Liver (tissue), 3 donors: ENCODE measurements around the gene NLGN1.

Experiments
- CTCF ChIP-seq: fragments of 150-350 bp; IDR thresholded peaks from 2 replicates; pipeline ENCODE4 v1.5.1; 2017; ENCODE audit warnings: improper control_type of control experiment, low read depth, low read length; ENCODE audit not compliant: missing input control
- FOXA1 ChIP-seq: IDR thresholded peaks from 2 replicates; pipeline ENCODE4 v1.6.1; 2016; ENCODE audit warnings: antibody characterized with exemption
- GABPA ChIP-seq, 2 donors: IDR thresholded peaks in 1 of 2; conservative IDR thresholded peaks in 1 of 2; 2 replicates each; pipeline ENCODE4 v1.6.1; 2016; ENCODE audit warnings: antibody characterized with exemption in 2 of 2, mild to moderate bottlenecking in 1 of 2, moderate library complexity in 1 of 2
- HNF4A ChIP-seq, 2 donors: conservative IDR thresholded peaks; 2 replicates each; pipeline ENCODE4 v1.6.1; 2016; ENCODE audit warnings: antibody characterized with exemption in 2 of 2, mild to moderate bottlenecking in 2 of 2
- SP1 ChIP-seq: IDR thresholded peaks from 2 replicates; pipeline ENCODE4 v1.6.1; 2018; ENCODE audit warnings: antibody characterized with exemption, mild to moderate bottlenecking
- TAF1 ChIP-seq: conservative IDR thresholded peaks from 2 replicates; pipeline ENCODE4 v1.6.1; 2016; ENCODE audit warnings: antibody characterized with exemption, mild to moderate bottlenecking
- TF ChIP-seq, protein P1 (sequence below): IDR thresholded peaks from 2 replicates; pipeline ENCODE4 v1.6.1; 2016; ENCODE audit warnings: antibody characterized with exemption, mild to moderate bottlenecking
- TF ChIP-seq, protein P2 (sequence below): IDR thresholded peaks from 2 replicates; pipeline ENCODE4 v1.6.1; 2016; ENCODE audit warnings: antibody characterized with exemption
- donor health status: healthy.
- donor health status: healthy.

GRCh38 chr3:173744895-173745294, 347.4 kb downstream of the NLGN1 start:
- no peak for TF ChIP-seq CTCF
- no peak for TF ChIP-seq HNF4A (conservative IDR thresholded peaks at IDR 0.05)
- no peak for TF ChIP-seq SP1
- TF ChIP-seq, protein P1, sequence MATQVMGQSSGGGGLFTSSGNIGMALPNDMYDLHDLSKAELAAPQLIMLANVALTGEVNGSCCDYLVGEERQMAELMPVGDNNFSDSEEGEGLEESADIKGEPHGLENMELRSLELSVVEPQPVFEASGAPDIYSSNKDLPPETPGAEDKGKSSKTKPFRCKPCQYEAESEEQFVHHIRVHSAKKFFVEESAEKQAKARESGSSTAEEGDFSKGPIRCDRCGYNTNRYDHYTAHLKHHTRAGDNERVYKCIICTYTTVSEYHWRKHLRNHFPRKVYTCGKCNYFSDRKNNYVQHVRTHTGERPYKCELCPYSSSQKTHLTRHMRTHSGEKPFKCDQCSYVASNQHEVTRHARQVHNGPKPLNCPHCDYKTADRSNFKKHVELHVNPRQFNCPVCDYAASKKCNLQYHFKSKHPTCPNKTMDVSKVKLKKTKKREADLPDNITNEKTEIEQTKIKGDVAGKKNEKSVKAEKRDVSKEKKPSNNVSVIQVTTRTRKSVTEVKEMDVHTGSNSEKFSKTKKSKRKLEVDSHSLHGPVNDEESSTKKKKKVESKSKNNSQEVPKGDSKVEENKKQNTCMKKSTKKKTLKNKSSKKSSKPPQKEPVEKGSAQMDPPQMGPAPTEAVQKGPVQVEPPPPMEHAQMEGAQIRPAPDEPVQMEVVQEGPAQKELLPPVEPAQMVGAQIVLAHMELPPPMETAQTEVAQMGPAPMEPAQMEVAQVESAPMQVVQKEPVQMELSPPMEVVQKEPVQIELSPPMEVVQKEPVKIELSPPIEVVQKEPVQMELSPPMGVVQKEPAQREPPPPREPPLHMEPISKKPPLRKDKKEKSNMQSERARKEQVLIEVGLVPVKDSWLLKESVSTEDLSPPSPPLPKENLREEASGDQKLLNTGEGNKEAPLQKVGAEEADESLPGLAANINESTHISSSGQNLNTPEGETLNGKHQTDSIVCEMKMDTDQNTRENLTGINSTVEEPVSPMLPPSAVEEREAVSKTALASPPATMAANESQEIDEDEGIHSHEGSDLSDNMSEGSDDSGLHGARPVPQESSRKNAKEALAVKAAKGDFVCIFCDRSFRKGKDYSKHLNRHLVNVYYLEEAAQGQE, result no peak
- no peak for TF ChIP-seq FOXA1
- no peak for TF ChIP-seq GABPA (IDR thresholded peaks at IDR 0.05 in 1 of 2, conservative IDR thresholded peaks at IDR 0.05 in 1 of 2)
- TF ChIP-seq TAF1, result no peak
- TF ChIP-seq, protein P2, sequence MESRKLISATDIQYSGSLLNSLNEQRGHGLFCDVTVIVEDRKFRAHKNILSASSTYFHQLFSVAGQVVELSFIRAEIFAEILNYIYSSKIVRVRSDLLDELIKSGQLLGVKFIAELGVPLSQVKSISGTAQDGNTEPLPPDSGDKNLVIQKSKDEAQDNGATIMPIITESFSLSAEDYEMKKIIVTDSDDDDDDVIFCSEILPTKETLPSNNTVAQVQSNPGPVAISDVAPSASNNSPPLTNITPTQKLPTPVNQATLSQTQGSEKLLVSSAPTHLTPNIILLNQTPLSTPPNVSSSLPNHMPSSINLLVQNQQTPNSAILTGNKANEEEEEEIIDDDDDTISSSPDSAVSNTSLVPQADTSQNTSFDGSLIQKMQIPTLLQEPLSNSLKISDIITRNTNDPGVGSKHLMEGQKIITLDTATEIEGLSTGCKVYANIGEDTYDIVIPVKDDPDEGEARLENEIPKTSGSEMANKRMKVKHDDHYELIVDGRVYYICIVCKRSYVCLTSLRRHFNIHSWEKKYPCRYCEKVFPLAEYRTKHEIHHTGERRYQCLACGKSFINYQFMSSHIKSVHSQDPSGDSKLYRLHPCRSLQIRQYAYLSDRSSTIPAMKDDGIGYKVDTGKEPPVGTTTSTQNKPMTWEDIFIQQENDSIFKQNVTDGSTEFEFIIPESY, result no peak
